OCI-LY3 (cell line): ENCODE data around the gene UBE2L3.
"Not testable (repeated sequence)": the region's sequence is repeated elsewhere in the genome, so short reads cannot be mapped to it uniquely, and the experiment has no call there.

Source experiments
- H2AFZ ChIP-seq: fragments of 200-600, 300-600 bp; shearing (Covaris generic); 2 replicates; pipeline ENCODE4 v1.6.0; 2014; ENCODE audit warnings: antibody characterized with exemption, low read depth, low read length
- H3K27ac ChIP-seq: fragments of 200-600, 300-600 bp; sonication (generic); 2 replicates; pipeline ENCODE4 v1.5.1; 2014; ENCODE audit warnings: mild to moderate bottlenecking, low read length, moderate library complexity, mixed read lengths
- H3K27me3 ChIP-seq: fragments of 200-600, 300-600 bp; sonication (generic); 2 replicates; pipeline ENCODE4 v1.6.1; 2014; ENCODE audit warnings: low read depth, low read length, mixed read lengths
- H3K36me3 ChIP-seq: fragments of 200-600, 300-600 bp; sonication (generic); replicated peaks from 2 replicates; pipeline ENCODE3; 2014; ENCODE audit warnings: low read depth, low read length, mixed read lengths
- H3K4me1 ChIP-seq: fragments of 300-600, 200-600 bp; sonication (generic); 2 replicates; pipeline ENCODE4 v1.6.1; 2014; ENCODE audit warnings: low read length, mixed read lengths
- H3K4me2 ChIP-seq: fragments of 200-600, 300-600 bp; sonication (generic); 2 replicates; pipeline ENCODE4 v1.6.1; 2014; ENCODE audit warnings: low read length, mixed read lengths
- H3K4me3 ChIP-seq: fragments of 300-600, 200-600 bp; sonication (generic); 2 replicates; pipeline ENCODE4 v1.5.1; 2014; ENCODE audit warnings: antibody characterized with exemption, mild to moderate bottlenecking, low read length, moderate library complexity
- H3K79me2 ChIP-seq: fragments of 300-600, 200-600 bp; shearing (Covaris generic); 2 replicates; pipeline ENCODE4 v1.6.1; 2014; ENCODE audit warnings: mild to moderate bottlenecking, low read length, mixed read lengths
- H3K9ac ChIP-seq: fragments of 300-600, 200-600 bp; shearing (Covaris generic); 2 replicates; pipeline ENCODE4 v1.6.0; 2014; ENCODE audit warnings: mild to moderate bottlenecking, low read length, moderate library complexity
- H3K9me3 ChIP-seq: fragments of 200-600, 300-600 bp; shearing (Covaris generic); 2 replicates; pipeline ENCODE4 v1.6.1; 2014; ENCODE audit warnings: low read length, mixed read lengths; ENCODE audit not compliant: insufficient read depth
- H4K20me1 ChIP-seq: fragments of 200-600, 300-600 bp; sonication (generic); 2 replicates; pipeline ENCODE4 v1.6.1; 2016; ENCODE audit warnings: low read length, mixed read lengths; ENCODE audit not compliant: insufficient read depth
- EZH2phosphoT487 ChIP-seq: fragments of 200-600 bp; shearing (Covaris generic); IDR thresholded peaks from 2 replicates; pipeline ENCODE4 v1.6.1; 2018; ENCODE audit warnings: antibody characterized with exemption, mixed run types, low read depth
- TF ChIP-seq, protein P1 (sequence below): fragments of 200-600, 300-600 bp; sonication (generic); IDR thresholded peaks from 2 replicates; pipeline ENCODE4 v1.5.1; 2014; ENCODE audit warnings: antibody characterized with exemption, low read length, low read depth

UBE2L3 gene

DNA sequence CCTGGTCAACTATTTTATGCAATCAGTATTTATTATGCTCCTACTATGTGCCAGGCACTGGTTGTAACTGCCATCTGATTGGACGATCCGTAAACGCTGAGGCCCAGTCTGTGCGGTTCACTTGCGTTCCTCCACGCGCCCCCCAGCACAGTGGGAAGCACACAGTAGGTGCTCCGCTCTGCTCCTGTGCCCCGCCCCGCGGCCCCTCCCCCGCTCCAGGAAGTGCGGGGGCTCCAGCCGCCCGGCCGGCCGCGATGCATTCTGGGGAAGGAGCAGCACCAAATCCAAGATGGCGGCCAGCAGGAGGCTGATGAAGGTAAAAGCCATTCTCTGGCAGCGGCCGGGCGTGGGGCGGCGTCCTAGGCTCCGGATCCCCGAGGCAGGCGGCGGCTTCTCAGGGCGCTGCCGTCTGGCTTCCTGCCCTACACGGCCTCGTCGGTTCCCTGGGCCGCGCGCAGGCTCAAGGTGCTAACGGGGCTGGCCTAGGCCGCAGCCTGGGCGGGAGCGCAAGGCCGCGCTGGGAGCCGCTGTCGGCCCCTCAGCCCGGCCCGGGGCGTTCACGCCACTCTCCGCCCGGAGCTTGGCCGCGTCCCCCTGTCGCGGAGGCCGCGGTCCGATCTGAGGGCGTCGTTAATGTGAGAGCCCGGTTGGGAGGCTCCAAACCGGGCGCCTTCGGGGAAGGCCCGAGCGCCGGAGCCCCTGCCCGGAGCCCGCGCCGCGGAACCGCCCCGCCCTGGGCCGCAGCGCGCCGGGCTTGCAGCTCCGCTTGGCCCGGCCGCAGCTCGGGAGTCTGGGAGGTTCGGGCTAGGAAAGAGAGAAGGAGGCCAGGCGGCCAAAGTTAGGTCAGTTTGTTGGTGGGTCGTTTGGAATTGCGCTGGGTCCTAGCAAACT is at the start of gene UBE2L3:
Gene UBE2L3 (plus strand): TSS at position 259 of the 891 bp plus-strand sequence. CDS start 31 bp downstream, at position 290.
- Histone ChIP-seq H3K9ac (peak within 1 kb of the TSS; percentile 90), H4K20me1 (peaks cover 47% of the 10 kb centered on the region), H3K27ac (peak within 1 kb of the TSS; percentile 63), H3K36me3 (peaks cover 24% of the 10 kb centered on the region), H3K4me1 (peaks cover 25% of the 10 kb centered on the region), H3K79me2 (peaks cover 54% of the 10 kb centered on the region), H3K9me3 (no peaks in the 10 kb centered on the region), H3K27me3 (no peaks in the 10 kb centered on the region), H3K4me2 (peak within 1 kb of the TSS; percentile 99), H3K4me3 (peak within 1 kb of the TSS; percentile 88), H2AFZ (peak within 1 kb of the TSS; percentile 9; the same call in 1 of the 2 replicates)
- TF ChIP-seq EZH2phosphoT487: no peak
- TF ChIP-seq, protein P1, sequence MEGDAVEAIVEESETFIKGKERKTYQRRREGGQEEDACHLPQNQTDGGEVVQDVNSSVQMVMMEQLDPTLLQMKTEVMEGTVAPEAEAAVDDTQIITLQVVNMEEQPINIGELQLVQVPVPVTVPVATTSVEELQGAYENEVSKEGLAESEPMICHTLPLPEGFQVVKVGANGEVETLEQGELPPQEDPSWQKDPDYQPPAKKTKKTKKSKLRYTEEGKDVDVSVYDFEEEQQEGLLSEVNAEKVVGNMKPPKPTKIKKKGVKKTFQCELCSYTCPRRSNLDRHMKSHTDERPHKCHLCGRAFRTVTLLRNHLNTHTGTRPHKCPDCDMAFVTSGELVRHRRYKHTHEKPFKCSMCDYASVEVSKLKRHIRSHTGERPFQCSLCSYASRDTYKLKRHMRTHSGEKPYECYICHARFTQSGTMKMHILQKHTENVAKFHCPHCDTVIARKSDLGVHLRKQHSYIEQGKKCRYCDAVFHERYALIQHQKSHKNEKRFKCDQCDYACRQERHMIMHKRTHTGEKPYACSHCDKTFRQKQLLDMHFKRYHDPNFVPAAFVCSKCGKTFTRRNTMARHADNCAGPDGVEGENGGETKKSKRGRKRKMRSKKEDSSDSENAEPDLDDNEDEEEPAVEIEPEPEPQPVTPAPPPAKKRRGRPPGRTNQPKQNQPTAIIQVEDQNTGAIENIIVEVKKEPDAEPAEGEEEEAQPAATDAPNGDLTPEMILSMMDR: no peak

DNA sequence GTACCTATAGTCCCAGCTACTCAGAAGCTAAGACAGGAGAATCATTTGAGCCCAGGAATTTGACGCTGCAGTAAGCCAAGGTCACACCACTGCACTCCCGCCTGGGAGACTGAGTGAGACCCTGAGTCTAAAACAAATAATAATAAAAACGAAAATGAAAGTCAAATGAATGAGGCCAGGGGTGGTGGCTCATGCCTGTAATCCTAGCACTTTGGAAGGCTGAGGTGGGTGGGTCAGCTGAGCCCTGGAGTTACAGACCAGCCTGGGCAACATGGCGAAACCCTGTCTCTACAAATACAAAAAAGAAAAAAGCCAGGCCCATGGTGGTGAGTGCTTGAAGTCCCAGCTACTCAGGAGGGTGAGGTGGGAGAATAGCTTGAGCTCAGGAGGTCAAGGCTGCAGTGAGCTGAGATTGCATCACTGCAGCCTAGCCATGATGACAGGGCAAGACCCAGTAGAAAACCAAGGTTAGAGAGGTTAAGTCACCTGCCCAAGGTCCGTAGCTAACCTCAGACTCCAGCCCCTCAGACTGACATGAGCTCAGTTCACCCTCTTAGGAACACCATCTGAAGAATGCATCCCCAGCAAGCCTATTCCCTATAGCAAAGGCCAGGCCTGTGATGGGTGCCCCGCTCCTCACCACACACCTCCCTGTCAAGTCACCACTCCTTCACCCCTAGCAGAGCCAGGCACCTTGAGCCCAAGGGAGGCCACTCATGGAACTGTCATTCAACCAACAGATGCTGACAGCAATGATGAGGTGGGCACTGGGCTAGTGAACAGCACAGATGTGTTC is 40.6 kb upstream of the UBE2L3 start:
- not testable (repeated sequence) for H3K27me3 ChIP-seq, H3K9ac ChIP-seq, H3K9me3 ChIP-seq, H3K4me3 ChIP-seq, H3K36me3 ChIP-seq, H3K4me2 ChIP-seq, H3K27ac ChIP-seq, H3K4me1 ChIP-seq, H2AFZ ChIP-seq, H3K79me2 ChIP-seq, H4K20me1 ChIP-seq

DNA sequence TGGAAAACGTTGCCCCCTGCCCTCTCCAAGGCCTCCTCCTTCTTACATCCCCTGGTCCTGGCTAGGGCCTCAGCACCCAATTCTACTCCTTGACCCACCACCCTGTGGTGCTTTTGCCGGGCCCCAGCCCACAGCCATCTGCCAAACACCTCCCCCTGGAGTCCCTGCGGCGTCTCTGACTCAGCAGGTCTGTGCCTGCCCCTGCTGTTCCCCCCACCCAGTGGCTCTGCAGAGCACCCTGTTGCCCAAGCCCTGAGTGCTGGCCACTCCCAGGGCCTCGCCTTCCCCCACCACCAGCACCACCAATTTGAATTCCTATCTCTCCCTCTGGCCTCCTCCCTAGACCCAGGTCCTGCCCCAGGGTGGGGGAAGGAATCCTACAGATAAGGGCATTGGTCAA is 36.0 kb upstream of the UBE2L3 start:
- not testable (repeated sequence) for H3K4me1 ChIP-seq, H3K36me3 ChIP-seq, H3K79me2 ChIP-seq, H3K27me3 ChIP-seq, H4K20me1 ChIP-seq, H2AFZ ChIP-seq, H3K4me2 ChIP-seq, H3K4me3 ChIP-seq, H3K9me3 ChIP-seq, H3K9ac ChIP-seq, H3K27ac ChIP-seq

DNA sequence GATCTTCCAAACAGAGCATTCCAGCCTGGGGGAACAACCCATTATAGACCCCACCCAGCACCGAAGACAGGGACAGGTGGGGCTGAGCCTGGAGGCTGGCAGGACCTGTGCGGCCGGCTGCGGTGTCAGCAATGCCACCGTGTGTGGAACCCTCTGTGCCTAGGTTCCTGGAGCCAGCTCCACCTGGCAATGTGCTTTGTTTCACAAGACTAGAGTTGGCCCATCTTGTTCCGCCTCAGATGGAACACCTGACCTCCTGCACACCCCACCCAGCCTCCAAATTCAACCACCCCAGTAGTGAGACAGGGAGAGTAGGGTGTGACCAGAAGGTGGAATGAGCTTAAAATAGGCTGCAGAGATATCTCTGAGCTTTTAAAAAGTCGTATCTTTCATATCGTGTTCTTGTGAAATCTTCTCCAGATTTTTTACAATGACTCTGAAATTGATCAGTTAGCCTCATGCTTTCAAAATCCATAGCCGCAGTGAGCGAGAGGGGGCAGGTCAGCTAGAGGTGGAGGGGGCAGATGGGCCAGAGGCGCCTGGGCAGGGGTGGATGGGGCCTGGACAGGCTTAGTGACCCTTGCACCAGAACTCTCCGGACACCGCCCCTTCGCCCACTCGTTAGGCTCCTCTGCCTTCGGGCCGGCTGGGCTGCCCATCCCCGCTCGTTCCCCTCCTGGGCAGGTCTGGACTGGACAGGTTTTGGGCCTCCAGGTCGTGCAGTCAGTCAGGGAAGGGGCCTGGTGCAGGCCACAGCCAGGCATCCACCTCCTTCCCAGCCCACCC is 34.5 kb upstream of the UBE2L3 start:
- not testable (repeated sequence) for H3K4me1 ChIP-seq, H3K27ac ChIP-seq, H3K4me2 ChIP-seq, H3K79me2 ChIP-seq, H3K36me3 ChIP-seq, H4K20me1 ChIP-seq, H3K9me3 ChIP-seq, H2AFZ ChIP-seq, H3K9ac ChIP-seq, H3K4me3 ChIP-seq, H3K27me3 ChIP-seq

DNA sequence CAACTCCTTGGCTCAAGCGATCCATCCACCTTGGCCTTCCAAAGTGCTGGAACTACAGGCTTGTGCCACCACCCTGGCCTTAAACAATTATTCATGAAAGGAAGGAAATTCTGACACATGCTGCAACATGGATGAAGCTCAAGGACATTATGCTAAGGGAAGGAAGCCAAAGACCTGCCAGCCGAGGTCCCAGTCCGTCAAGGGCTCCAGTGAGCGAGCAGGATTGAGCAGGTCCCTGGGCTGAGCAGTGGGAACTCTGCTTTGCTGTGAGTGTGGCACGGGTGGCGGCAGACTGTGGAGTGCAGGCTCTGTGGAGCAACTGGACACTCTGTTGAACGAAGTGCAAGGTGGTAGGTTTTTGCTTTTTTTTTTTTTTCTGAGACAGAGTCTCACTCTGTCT is 27.7 kb upstream of the UBE2L3 start:
- H3K9me3 ChIP-seq: not testable (repeated sequence)

DNA sequence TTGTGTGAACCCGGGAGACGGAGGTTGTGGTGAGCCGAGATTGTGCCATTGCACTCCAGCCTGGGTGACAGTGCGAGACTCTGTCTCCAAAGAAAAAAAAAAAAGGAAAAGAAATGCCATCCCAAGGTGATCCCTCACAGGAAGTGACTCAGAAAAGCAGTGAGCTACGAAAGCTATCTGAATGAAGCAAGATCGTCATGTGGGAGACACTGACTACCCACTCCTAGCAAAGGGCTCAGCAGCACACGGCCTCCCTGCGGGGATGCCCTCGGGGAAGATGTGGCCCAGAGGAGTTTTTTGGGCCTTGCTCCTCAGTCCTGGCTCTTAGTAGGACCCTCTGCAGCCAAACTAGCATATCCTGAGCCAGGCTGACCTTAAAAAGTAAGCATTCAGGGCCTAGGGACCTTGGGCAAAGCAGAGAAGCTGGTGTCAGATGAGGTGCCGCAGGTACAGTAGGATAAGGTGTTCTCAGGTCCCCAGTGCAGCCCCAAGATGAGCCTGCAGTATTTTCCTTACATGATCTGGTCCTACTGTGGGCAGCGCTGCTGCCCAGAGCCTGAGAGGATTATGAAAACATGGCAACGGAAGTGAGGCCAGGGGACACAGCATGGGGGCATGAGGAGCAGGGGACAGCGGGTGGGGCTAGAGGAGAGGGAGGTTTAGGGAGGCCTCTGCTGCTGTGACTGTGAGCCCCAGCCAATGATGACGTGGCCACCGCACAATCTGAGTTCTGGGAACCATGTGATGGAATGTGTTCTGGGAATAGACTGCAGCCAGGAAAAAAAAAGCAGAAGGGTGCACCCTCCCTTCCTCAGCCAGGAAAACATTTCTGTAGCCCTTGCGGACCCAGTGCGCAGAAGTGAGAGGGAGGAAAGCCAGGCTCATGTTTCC is 22.8 kb upstream of the UBE2L3 start:
- not testable (repeated sequence) for H3K79me2 ChIP-seq, H3K4me2 ChIP-seq, H3K9ac ChIP-seq, H3K36me3 ChIP-seq, H3K4me1 ChIP-seq, H3K27me3 ChIP-seq, H4K20me1 ChIP-seq, H3K9me3 ChIP-seq, H3K27ac ChIP-seq, H3K4me3 ChIP-seq, H2AFZ ChIP-seq

More for the DNA sequence above, 27.7 kb upstream of the UBE2L3 start:
- H3K4me2 ChIP-seq, H3K36me3 ChIP-seq, H4K20me1 ChIP-seq, H2AFZ ChIP-seq, H3K9ac ChIP-seq, H3K4me1 ChIP-seq, H3K27me3 ChIP-seq, H3K4me3 ChIP-seq, H3K79me2 ChIP-seq, H3K27ac ChIP-seq: not testable (repeated sequence)

DNA sequence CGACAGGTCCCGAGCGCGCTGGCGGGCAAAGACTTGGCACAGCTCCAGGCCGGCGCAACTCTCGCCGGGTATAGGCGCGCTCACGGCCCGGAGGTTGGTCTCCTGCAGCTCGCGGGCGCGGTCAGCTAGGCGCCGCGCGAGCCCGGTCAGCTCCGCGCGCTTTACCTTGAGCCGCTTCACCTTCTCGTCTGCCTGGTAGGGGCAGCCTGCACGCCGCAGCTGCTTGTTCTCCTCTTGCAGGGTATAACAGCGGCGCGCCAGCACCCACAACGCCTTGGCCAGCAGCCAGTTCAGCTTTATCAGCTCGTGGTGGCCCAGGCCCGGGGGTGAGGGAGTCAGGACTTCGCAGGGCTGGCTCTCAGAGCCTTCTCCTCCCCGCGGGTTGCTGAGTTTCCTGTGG is 18.0 kb upstream of the UBE2L3 start:
- H3K27ac ChIP-seq, H3K9ac ChIP-seq, H3K27me3 ChIP-seq, H3K79me2 ChIP-seq, H3K36me3 ChIP-seq, H4K20me1 ChIP-seq, H3K4me2 ChIP-seq, H3K4me1 ChIP-seq, H2AFZ ChIP-seq, H3K9me3 ChIP-seq, H3K4me3 ChIP-seq: not testable (repeated sequence)
